HepG2 (cell line): ENCODE results near the gene TP53TG5. TPM values are rescaled to one million over a fixed set of nuclear protein-coding genes. Genes with fewer than 3 reads are reported as not detected.

Source experiments
- ARHGAP35 ChIP-seq: sonication (generic); formaldehyde crosslinking; IDR thresholded peaks from 2 replicates; pipeline ENCODE4 v1.9.0; 2022; ENCODE audit warnings: mild to moderate bottlenecking, inconsistent platforms, moderate library complexity, missing genetic modification reagents, borderline replicate concordance
- ARNTL ChIP-seq: sonication (generic); formaldehyde crosslinking; IDR thresholded peaks from 2 replicates; pipeline ENCODE4 v1.4.0; 2020; ENCODE audit warnings: mild to moderate bottlenecking, missing genetic modification reagents
- ATF7 ChIP-seq, 2 experiments: fragments of 450-650 bp in 1 of 2; sonication (generic) in 1 of 2; formaldehyde crosslinking in 1 of 2; IDR thresholded peaks; 2 replicates each; pipeline versions ENCODE4 v1.4.0 to v1.6.1; 2016 to 2020; ENCODE audit warnings: antibody characterized with exemption in 1 of 2, mild to moderate bottlenecking in 1 of 2, missing genetic modification reagents in 1 of 2
- BORCS8-MEF2B ChIP-seq: sonication (generic); formaldehyde crosslinking; IDR thresholded peaks from 2 replicates; pipeline ENCODE4 v1.8.0; 2022; ENCODE audit warnings: mild to moderate bottlenecking, missing genetic modification reagents
- CBX5 ChIP-seq: sonication (generic); formaldehyde crosslinking; IDR thresholded peaks from 2 replicates; pipeline ENCODE4 v1.4.0; 2020; ENCODE audit warnings: missing genetic modification reagents, borderline replicate concordance
- FOXJ3 ChIP-seq: sonication (generic); formaldehyde crosslinking; IDR thresholded peaks from 2 replicates; pipeline ENCODE4 v1.4.0; 2020; ENCODE audit warnings: missing genetic modification reagents, mild to moderate bottlenecking, borderline replicate concordance
- IRF9 ChIP-seq: sonication (generic); formaldehyde crosslinking; IDR thresholded peaks from 2 replicates; pipeline ENCODE4 v1.8.0; 2022; ENCODE audit warnings: missing genetic modification reagents, mild to moderate bottlenecking, borderline replicate concordance
- KDM5B ChIP-seq: sonication (generic); formaldehyde crosslinking; IDR thresholded peaks from 2 replicates; pipeline ENCODE4 v1.4.0; 2020; ENCODE audit warnings: missing genetic modification reagents, mild to moderate bottlenecking, borderline replicate concordance
- MAFF ChIP-seq: IDR thresholded peaks from 2 replicates; pipeline ENCODE4 v1.6.1; 2011; ENCODE audit warnings: low read depth, low read length, improper control_type of control experiment
- SPEN ChIP-seq: sonication (generic); formaldehyde crosslinking; IDR thresholded peaks from 2 replicates; pipeline ENCODE4 v1.5.1; 2020; ENCODE audit warnings: low read depth, mild to moderate bottlenecking, missing genetic modification reagents
- SRSF4 ChIP-seq: fragments of 200-400 bp; formaldehyde crosslinking; IDR thresholded peaks from one replicate; pipeline ENCODE4 v1.6.1; 2018; ENCODE audit warnings: mild to moderate bottlenecking, low read depth, low read length, moderate library complexity; ENCODE audit not compliant: poor library complexity, severe bottlenecking
- ZFP36L1 ChIP-seq: sonication (generic); formaldehyde crosslinking; IDR thresholded peaks from 2 replicates; pipeline ENCODE4 v1.8.0; 2022; ENCODE audit warnings: mild to moderate bottlenecking, missing genetic modification reagents, moderate library complexity
- ZHX2 ChIP-seq, 2 experiments: sonication (generic) in 1 of 2; formaldehyde crosslinking in 1 of 2; IDR thresholded peaks; 2 replicates each; pipeline versions ENCODE4 v1.6.1 to v1.9.0; 2014 to 2022; ENCODE audit warnings: antibody characterized with exemption in 1 of 2, borderline replicate concordance in 1 of 2, inconsistent platforms in 1 of 2, low read depth in 1 of 2, missing genetic modification reagents in 1 of 2
- ZNF343 ChIP-seq: sonication (generic); formaldehyde crosslinking; IDR thresholded peaks from 2 replicates; pipeline ENCODE4 v1.4.0; 2020; ENCODE audit warnings: mild to moderate bottlenecking, missing genetic modification reagents
- ZNF512B ChIP-seq: sonication (generic); formaldehyde crosslinking; IDR thresholded peaks from 2 replicates; pipeline ENCODE4 v1.5.1; 2020; ENCODE audit warnings: missing genetic modification reagents, mild to moderate bottlenecking, borderline replicate concordance
- ZNF543 ChIP-seq: sonication (generic); formaldehyde crosslinking; IDR thresholded peaks from 2 replicates; pipeline ENCODE4 v1.4.0; 2020; ENCODE audit warnings: mild to moderate bottlenecking, missing genetic modification reagents
- ZNF678 ChIP-seq: sonication (generic); formaldehyde crosslinking; IDR thresholded peaks from 2 replicates; pipeline ENCODE4 v1.4.0; 2020; ENCODE audit warnings: mild to moderate bottlenecking, missing genetic modification reagents
- polyA plus RNA-seq, 8 experiments: library from polyadenylated mRNA; depleted of rRNA in 3 of 8; stranded (reverse) in 7 of 8; unstranded in 1 of 8; fragments of >200 nt; fragmentation: Illumina TruSeq in 4 of 8; extraction: Trizol in 4 of 8; gene quantifications; 2 replicates each; pipeline versions ENCODE4 v1.2.1 to v1.2.3, GENCODE V29; 2011 to 2016; ENCODE audit warnings: low read depth in 4 of 8, missing spikeins in 1 of 8, mixed read lengths in 1 of 8; ENCODE audit not compliant: insufficient read depth in 1 of 8
- total RNA-seq, 5 experiments: library from RNA; depleted of rRNA; stranded (reverse); fragments of >200 nt; fragmentation: Illumina TruSeq; extraction: Trizol; gene quantifications; 2 replicates each; pipeline ENCODE4 v1.2.3, GENCODE V29; 2016; ENCODE audit warnings: low read depth in 1 of 5

TP53TG5 gene
- total and polyA plus RNA-seq, 2 of the 13 experiments (the other 11 are each of a cell fraction or from before 2014, with no cell fraction given) = 0.11 TPM; not detected in 1

GRCh38 chr20:45359406-45360148 lies 18.5 kb downstream of the TP53TG5 start (continued):
- peak; percentile 23; the same call in 1 of the 2 replicates for TF ChIP-seq ZHX2 (IDR thresholded peaks at IDR 0.05; ENCODE audit: low read depth)
- 0 out of 2 replicates have a peak, but pooled peaks have one; percentile 82 for TF ChIP-seq ZHX2 (CRISPR knock-in tag; IDR thresholded peaks at IDR 0.05; ENCODE audit: borderline replicate concordance)
- TF ChIP-seq ZNF678 = no peak
- TF ChIP-seq SPEN (CRISPR knock-in tag) = no peak
- TF ChIP-seq CBX5 (CRISPR knock-in tag) = no peak
- no peak for TF ChIP-seq MAFF
- TF ChIP-seq KDM5B (CRISPR knock-in tag) = peak; percentile 57; the same call in 1 of the 2 replicates
- no peak for TF ChIP-seq SRSF4
- no peak for TF ChIP-seq ZFP36L1
- TF ChIP-seq ATF7 (IDR thresholded peaks at IDR 0.05) = peak; percentile 63
- TF ChIP-seq ATF7 (CRISPR knock-in tag; IDR thresholded peaks at IDR 0.05) = peak; percentile 83
- no peak for TF ChIP-seq ZNF543
- TF ChIP-seq BORCS8-MEF2B = no peak
- TF ChIP-seq ZNF512B (CRISPR knock-in tag) = no peak
- 0 out of 2 replicates have a peak, but pooled peaks have one; percentile 73 for TF ChIP-seq FOXJ3
- no peak for TF ChIP-seq IRF9
- TF ChIP-seq ZNF343 (CRISPR knock-in tag) = no peak
- no peak; the same call in 1 of the 2 replicates for TF ChIP-seq ARHGAP35 (CRISPR knock-in tag)
- TF ChIP-seq ARNTL (CRISPR knock-in tag) = peak; percentile 59; the same call in 1 of the 2 replicates
